SK-N-SH (cell line): Measurements from ENCODE around the gene ASTN2. TPM values are rescaled to one million over a fixed set of nuclear protein-coding genes. Genes with fewer than 3 reads are reported as not detected.

ENCODE experiments used
- CTCF ChIA-PET: fragments of 300-600, 350-600 bp; formaldehyde crosslinking; extraction: SDS; loops from one replicate; lab custom pipeline; 2021; lab: Yijun Ruan, JAX
- POLR2A ChIA-PET: fragments of 350-600 bp; sonication (Branson Sonifier 250); formaldehyde crosslinking; extraction: SDS; loops from one replicate; lab custom pipeline; 2020; ENCODE audit warnings: antibody characterized with exemption, inconsistent platforms; lab: Yijun Ruan, JAX
- DNase-seq: peaks from one replicate; pipeline ENCODE4 v3.0.0; 2012
- H2AFZ ChIP-seq: fragments of 200-600 bp; sonication (generic); 2 replicates; pipeline ENCODE4 v1.8.1; 2016; ENCODE audit warnings: antibody characterized with exemption, mild to moderate bottlenecking, low read depth
- H3F3A ChIP-seq: fragments of 200-600 bp; sonication (generic); replicated peaks from 2 replicates; pipeline ENCODE3; 2016; ENCODE audit warnings: antibody characterized with exemption, mild to moderate bottlenecking; ENCODE audit not compliant: insufficient read depth
- H3K27ac ChIP-seq, 2 experiments: fragments of 200-500 bp in 1 of 2; fragments of 200-600 bp in 1 of 2; sonication (Bioruptor generic) in 1 of 2; sonication (generic), shearing (Covaris generic) in 1 of 2; 2 replicates each; pipeline versions ENCODE4 v1.5.1 to v1.6.1; 2014 to 2016; ENCODE audit warnings: low read depth in 2 of 2, inconsistent platforms in 1 of 2, low read length in 1 of 2, mild to moderate bottlenecking in 1 of 2, mixed read lengths in 1 of 2
- H3K27me3 ChIP-seq: fragments of 200-600 bp; sonication (generic), shearing (Covaris generic); 2 replicates; pipeline ENCODE4 v1.6.1; 2016; ENCODE audit warnings: mixed run types; ENCODE audit not compliant: insufficient read depth
- H3K36me3 ChIP-seq, 2 experiments: fragments of 200-500 bp in 1 of 2; fragments of 200-600 bp in 1 of 2; sonication (Bioruptor generic) in 1 of 2; sonication (generic) in 1 of 2; replicated peaks in 1 of 2; 2 replicates each; pipeline versions ENCODE3 to v1.5.1; 2014 to 2016; ENCODE audit warnings: low read length in 1 of 2, mild to moderate bottlenecking in 1 of 2; ENCODE audit not compliant: insufficient read depth in 2 of 2, control insufficient read depth in 1 of 2
- H3K4me1 ChIP-seq, 2 experiments: fragments of 200-500 bp in 1 of 2; fragments of 200-600 bp in 1 of 2; sonication (Bioruptor generic) in 1 of 2; sonication (generic), shearing (Covaris generic) in 1 of 2; 2 replicates each; pipeline versions ENCODE4 v1.5.1 to v1.6.1; 2014 to 2016; ENCODE audit warnings: low read depth in 1 of 2, low read length in 1 of 2, mixed run types in 1 of 2; ENCODE audit not compliant: insufficient read depth in 2 of 2, control insufficient read depth in 1 of 2
- H3K4me2 ChIP-seq: fragments of 200-600 bp; sonication (generic), shearing (Covaris generic); 2 replicates; pipeline ENCODE4 v1.6.1; 2017; ENCODE audit warnings: mixed run types
- H3K4me3 ChIP-seq, 2 experiments: fragments of 200-500 bp in 1 of 2; fragments of 200-600 bp in 1 of 2; sonication (Bioruptor generic) in 1 of 2; sonication (generic), shearing (Covaris generic) in 1 of 2; 2 replicates each; pipeline versions ENCODE4 v1.5.1 to v1.8.1; 2014 to 2016; ENCODE audit warnings: low read depth in 2 of 2, inconsistent platforms in 1 of 2, low read length in 1 of 2, mild to moderate bottlenecking in 1 of 2, mixed read lengths in 1 of 2, moderate library complexity in 1 of 2
- H3K79me2 ChIP-seq: fragments of 200-600 bp; sonication (generic); 2 replicates; pipeline ENCODE4 v1.8.1; 2017; ENCODE audit warnings: mild to moderate bottlenecking; ENCODE audit not compliant: insufficient read depth
- H3K9ac ChIP-seq: fragments of 200-600 bp; sonication (generic); 2 replicates; pipeline ENCODE4 v1.6.1; 2017; ENCODE audit warnings: mixed run types
- H3K9me2 ChIP-seq: fragments of 200-600 bp; sonication (generic); 2 replicates; pipeline ENCODE4 v1.6.1; 2017; ENCODE audit warnings: mixed run types
- H3K9me3 ChIP-seq: fragments of 200-600 bp; sonication (generic); 2 replicates; pipeline ENCODE4 v1.6.1; 2017; ENCODE audit warnings: mixed run types, mild to moderate bottlenecking, moderate library complexity
- H4K20me1 ChIP-seq: fragments of 200-600 bp; sonication (generic); 2 replicates; pipeline ENCODE4 v1.6.1; 2017; ENCODE audit warnings: mild to moderate bottlenecking, mixed run types; ENCODE audit not compliant: insufficient read depth
- CHD2 ChIP-seq: fragments of 150-350 bp; IDR thresholded peaks from 2 replicates; pipeline ENCODE4 v1.6.1; 2018; ENCODE audit warnings: low read length; ENCODE audit not compliant: partially characterized antibody
- EP300 ChIP-seq, 2 experiments: IDR thresholded peaks; 2 replicates each; pipeline versions ENCODE4 v1.4.0 to v1.6.1; 2012; ENCODE audit warnings: borderline replicate concordance in 1 of 2, low read depth in 1 of 2, low read length in 1 of 2
- FOSL2 ChIP-seq: IDR thresholded peaks from 2 replicates; pipeline ENCODE4 v1.4.0; 2012; ENCODE audit warnings: low read depth, mild to moderate bottlenecking, moderate library complexity, borderline replicate concordance
- FOXM1 ChIP-seq: IDR thresholded peaks from 2 replicates; pipeline ENCODE4 v1.4.0; 2012; ENCODE audit warnings: low read depth, mild to moderate bottlenecking
- GATA2 ChIP-seq: sonication (generic); formaldehyde crosslinking; IDR thresholded peaks from 2 replicates; pipeline ENCODE4 v1.5.0; 2020; ENCODE audit warnings: mild to moderate bottlenecking, missing genetic modification reagents
- MXI1 ChIP-seq: IDR thresholded peaks from 2 replicates; pipeline ENCODE4 v1.6.1; 2012; ENCODE audit warnings: mild to moderate bottlenecking, low read depth, low read length, improper control_type of control experiment
- RCOR1 ChIP-seq: fragments of 150-350 bp; IDR thresholded peaks from 2 replicates; pipeline ENCODE4 v1.6.1; 2017; ENCODE audit warnings: antibody characterized with exemption, low read length
- RFX5 ChIP-seq: IDR thresholded peaks from 2 replicates; pipeline ENCODE4 v1.6.1; 2012; ENCODE audit warnings: mild to moderate bottlenecking, improper control_type of control experiment, low read length
- RXRA ChIP-seq: IDR thresholded peaks from 2 replicates; pipeline ENCODE4 v1.4.0; 2012; ENCODE audit warnings: low read depth, mild to moderate bottlenecking, borderline replicate concordance
- SMC3 ChIP-seq: IDR thresholded peaks from 2 replicates; pipeline ENCODE4 v1.6.1; 2012; ENCODE audit warnings: low read depth, low read length, improper control_type of control experiment
- TCF12 ChIP-seq: IDR thresholded peaks from 2 replicates; pipeline ENCODE4 v1.4.0; 2012
- USF1 ChIP-seq: IDR thresholded peaks from 2 replicates; pipeline ENCODE4 v1.4.0; 2012; ENCODE audit warnings: low read depth, borderline replicate concordance
- WGBS: methylation state at CpG from one replicate; pipeline ENCODE4 v1.1.6; 2017; ENCODE audit warnings: low lambda C conversion rate; 5-methylcytosine and 5-hydroxymethylcytosine counted together
- polyA plus RNA-seq, 3 experiments: library from polyadenylated mRNA; depleted of rRNA; stranded (reverse); fragments of >200 nt; gene quantifications; 2 replicates each; pipeline ENCODE4 v1.2.3, GENCODE V29; 2012
- TF ChIP-seq, protein P1 (sequence below): fragments of 150-350 bp; IDR thresholded peaks from 2 replicates; pipeline ENCODE4 v1.6.1; 2016; ENCODE audit warnings: mild to moderate bottlenecking, low read depth, low read length
- TF ChIP-seq, protein P2 (sequence below): IDR thresholded peaks from 2 replicates; pipeline ENCODE4 v1.4.0; 2012; ENCODE audit warnings: low read depth, borderline replicate concordance
- TF ChIP-seq, protein P3 (sequence below): fragments of 150-350 bp; IDR thresholded peaks from 2 replicates; pipeline ENCODE4 v1.6.1; 2017; ENCODE audit warnings: antibody characterized with exemption, low read length, low read depth, borderline replicate concordance
- TF ChIP-seq, protein P4 (sequence below): fragments of 200-600 bp; sonication (generic); IDR thresholded peaks from 2 replicates; pipeline ENCODE4 v1.6.1; 2017; ENCODE audit warnings: antibody characterized with exemption, mild to moderate bottlenecking, moderate library complexity

The ASTN2 gene
- polyA plus RNA-seq, 1 of the 3 experiments (the other 2 are of a cell fraction): 6.6 TPM

- Histone ChIP-seq H3K36me3 (peaks cover 0 to 3% of the 10 kb centered on the region in 2 experiments), H3K9me3 (no peaks in the 10 kb centered on the region), H3K79me2 (no peaks in the 10 kb centered on the region)
- no peak for TF ChIP-seq TCF12
- TF ChIP-seq, protein P1, sequence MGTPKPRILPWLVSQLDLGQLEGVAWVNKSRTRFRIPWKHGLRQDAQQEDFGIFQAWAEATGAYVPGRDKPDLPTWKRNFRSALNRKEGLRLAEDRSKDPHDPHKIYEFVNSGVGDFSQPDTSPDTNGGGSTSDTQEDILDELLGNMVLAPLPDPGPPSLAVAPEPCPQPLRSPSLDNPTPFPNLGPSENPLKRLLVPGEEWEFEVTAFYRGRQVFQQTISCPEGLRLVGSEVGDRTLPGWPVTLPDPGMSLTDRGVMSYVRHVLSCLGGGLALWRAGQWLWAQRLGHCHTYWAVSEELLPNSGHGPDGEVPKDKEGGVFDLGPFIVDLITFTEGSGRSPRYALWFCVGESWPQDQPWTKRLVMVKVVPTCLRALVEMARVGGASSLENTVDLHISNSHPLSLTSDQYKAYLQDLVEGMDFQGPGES: no peak
- TF ChIP-seq FOXM1: no peak
- no peak for TF ChIP-seq USF1
- TF ChIP-seq EP300 (IDR thresholded peaks at IDR 0.05; ENCODE audit: borderline replicate concordance in 1 of 2, low read depth in 1 of 2, low read length in 1 of 2): no peak
- TF ChIP-seq RCOR1: no peak
- no peak for TF ChIP-seq GATA2 (CRISPR knock-in tag)
- TF ChIP-seq, protein P2, sequence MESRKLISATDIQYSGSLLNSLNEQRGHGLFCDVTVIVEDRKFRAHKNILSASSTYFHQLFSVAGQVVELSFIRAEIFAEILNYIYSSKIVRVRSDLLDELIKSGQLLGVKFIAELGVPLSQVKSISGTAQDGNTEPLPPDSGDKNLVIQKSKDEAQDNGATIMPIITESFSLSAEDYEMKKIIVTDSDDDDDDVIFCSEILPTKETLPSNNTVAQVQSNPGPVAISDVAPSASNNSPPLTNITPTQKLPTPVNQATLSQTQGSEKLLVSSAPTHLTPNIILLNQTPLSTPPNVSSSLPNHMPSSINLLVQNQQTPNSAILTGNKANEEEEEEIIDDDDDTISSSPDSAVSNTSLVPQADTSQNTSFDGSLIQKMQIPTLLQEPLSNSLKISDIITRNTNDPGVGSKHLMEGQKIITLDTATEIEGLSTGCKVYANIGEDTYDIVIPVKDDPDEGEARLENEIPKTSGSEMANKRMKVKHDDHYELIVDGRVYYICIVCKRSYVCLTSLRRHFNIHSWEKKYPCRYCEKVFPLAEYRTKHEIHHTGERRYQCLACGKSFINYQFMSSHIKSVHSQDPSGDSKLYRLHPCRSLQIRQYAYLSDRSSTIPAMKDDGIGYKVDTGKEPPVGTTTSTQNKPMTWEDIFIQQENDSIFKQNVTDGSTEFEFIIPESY: no peak
- TF ChIP-seq CHD2: no peak
- TF ChIP-seq, protein P3, sequence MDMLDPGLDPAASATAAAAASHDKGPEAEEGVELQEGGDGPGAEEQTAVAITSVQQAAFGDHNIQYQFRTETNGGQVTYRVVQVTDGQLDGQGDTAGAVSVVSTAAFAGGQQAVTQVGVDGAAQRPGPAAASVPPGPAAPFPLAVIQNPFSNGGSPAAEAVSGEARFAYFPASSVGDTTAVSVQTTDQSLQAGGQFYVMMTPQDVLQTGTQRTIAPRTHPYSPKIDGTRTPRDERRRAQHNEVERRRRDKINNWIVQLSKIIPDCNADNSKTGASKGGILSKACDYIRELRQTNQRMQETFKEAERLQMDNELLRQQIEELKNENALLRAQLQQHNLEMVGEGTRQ: no peak
- no peak for TF ChIP-seq FOSL2
- TF ChIP-seq, protein P4, sequence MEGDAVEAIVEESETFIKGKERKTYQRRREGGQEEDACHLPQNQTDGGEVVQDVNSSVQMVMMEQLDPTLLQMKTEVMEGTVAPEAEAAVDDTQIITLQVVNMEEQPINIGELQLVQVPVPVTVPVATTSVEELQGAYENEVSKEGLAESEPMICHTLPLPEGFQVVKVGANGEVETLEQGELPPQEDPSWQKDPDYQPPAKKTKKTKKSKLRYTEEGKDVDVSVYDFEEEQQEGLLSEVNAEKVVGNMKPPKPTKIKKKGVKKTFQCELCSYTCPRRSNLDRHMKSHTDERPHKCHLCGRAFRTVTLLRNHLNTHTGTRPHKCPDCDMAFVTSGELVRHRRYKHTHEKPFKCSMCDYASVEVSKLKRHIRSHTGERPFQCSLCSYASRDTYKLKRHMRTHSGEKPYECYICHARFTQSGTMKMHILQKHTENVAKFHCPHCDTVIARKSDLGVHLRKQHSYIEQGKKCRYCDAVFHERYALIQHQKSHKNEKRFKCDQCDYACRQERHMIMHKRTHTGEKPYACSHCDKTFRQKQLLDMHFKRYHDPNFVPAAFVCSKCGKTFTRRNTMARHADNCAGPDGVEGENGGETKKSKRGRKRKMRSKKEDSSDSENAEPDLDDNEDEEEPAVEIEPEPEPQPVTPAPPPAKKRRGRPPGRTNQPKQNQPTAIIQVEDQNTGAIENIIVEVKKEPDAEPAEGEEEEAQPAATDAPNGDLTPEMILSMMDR: no peak
- TF ChIP-seq RFX5: no peak
- TF ChIP-seq RXRA: no peak
- TF ChIP-seq SMC3: no peak
- no peak for TF ChIP-seq MXI1
- TF ChIP-seq, all 33 proteins: peak for 0
- Histone ChIP-seq H3K27ac (no peak overlapping the region), H3K4me1 (peaks cover 0 to 8% of the 10 kb centered on the region in 2 experiments; a peak in 1 of 4 replicates), H3K4me2 (no peak overlapping the region), H3K9ac (no peak overlapping the region), H3K27me3 (no peaks in the 10 kb centered on the region), H3K9me2 (no peaks in the 10 kb centered on the region), H4K20me1 (no peaks in the 10 kb centered on the region), H3F3A (no peaks in the 10 kb centered on the region), H3K4me3 (no peak overlapping the region), H2AFZ (no peak overlapping the region)
- POLR2A ChIA-PET: no interaction called here
- CTCF ChIA-PET: interaction anchor here (0.6 to 1.5 kb wide), 2 partner anchors 10 to 11 kb away, joined by 3 to 8 read pairs; no protein-coding TSS in a partner anchor
- 32% methylated on average over 4 of the region's 4 CpGs for WGBS
- DNase-seq: no peak
Measured at GRCh38 chr9:116800074-116800473, 614.8 kb downstream of the ASTN2 start.
